Measurements from ENCODE around the gene SESN3. TPM values are rescaled to one million over a fixed set of nuclear protein-coding genes. Genes with fewer than 3 reads are reported as not detected.

Gene SESN3
- total RNA-seq, 1 experiment from 2014 or later = 1.4 TPM

GRCh38 chr11:95135155-95135554 is 95.8 kb downstream of the SESN3 start:
- no peak for DNase-seq (ENCODE audit: low read depth, low spot score)
- ChIA-PET POLR2A (no interaction called here), CTCF (no interaction called here)
- TF ChIP-seq REST (IDR thresholded peaks at IDR 0.05; ENCODE audit: insufficient read depth in 1 of 2, low read depth in 2 of 2, low read length in 1 of 2) = no peak
- in situ Hi-C loops (cut with HindIII; ENCODE audit: low pct_unique_long_range_greater_than_20kb, low sequenced_read_pairs) = no loop called here
- Histone ChIP-seq H3K9me3 (ENCODE audit: control insufficient read depth, insufficient read depth, low read depth, low read length) (no peaks in the 10 kb centered on the region), H3K4me1 (ENCODE audit: control insufficient read depth, insufficient read depth, low read length) (no peaks in the 10 kb centered on the region; the same call in 1 of the 2 replicates), H3K36me3 (ENCODE audit: control insufficient read depth, insufficient read depth, low read length) (no peaks in the 10 kb centered on the region), H3K27ac (ENCODE audit: low read length) (no peak overlapping the region), H3K27me3 (ENCODE audit: control insufficient read depth, insufficient read depth, low read length) (peaks cover 3% of the 10 kb centered on the region; the same call in 1 of the 2 replicates), H3K4me3 (ENCODE audit: low read depth in 2 of 2, low read length in 2 of 2) (no peak overlapping the region)
- ATAC-seq = no peak
- intact Hi-C loops (cut with micrococcal nuclease; ENCODE audit: unreplicated experiment) = no loop called here
- no TSS peak for BruUV-seq (replicated peaks)

GRCh38 chr11:95134491-95134890 is 96.5 kb downstream of the SESN3 start:
- TF ChIP-seq SIN3A (IDR thresholded peaks at IDR 0.05; ENCODE audit: borderline replicate concordance, insufficient read depth, low read depth, low read length) = no peak
- no peak for TF ChIP-seq POLR2AphosphoS5 (IDR thresholded peaks at IDR 0.05; ENCODE audit: low read depth, low read length)
- no peak for TF ChIP-seq REST (IDR thresholded peaks at IDR 0.05; ENCODE audit: insufficient read depth in 1 of 2, low read depth in 2 of 2, low read length in 1 of 2)
- no peak for TF ChIP-seq TCF7L2 (IDR thresholded peaks at IDR 0.05; ENCODE audit: low read depth, low read length)
- no peak for TF ChIP-seq CTCF (IDR thresholded peaks at IDR 0.05)
- intact Hi-C loops (cut with micrococcal nuclease; ENCODE audit: unreplicated experiment) (no loop called here), in situ Hi-C loops (cut with HindIII; ENCODE audit: low pct_unique_long_range_greater_than_20kb, low sequenced_read_pairs) (no loop called here)
- no peaks in the 10 kb centered on the region for H3K9me3 ChIP-seq (ENCODE audit: control insufficient read depth, insufficient read depth, low read depth, low read length)
- H3K4me1 ChIP-seq (ENCODE audit: control insufficient read depth, insufficient read depth, low read length) = no peaks in the 10 kb centered on the region; the same call in 1 of the 2 replicates
- H3K27ac ChIP-seq (ENCODE audit: low read length) = no peak overlapping the region
- POLR2A ChIA-PET = no interaction called here
- no TSS peak for BruUV-seq (replicated peaks)
- no peak overlapping the region for H3K4me3 ChIP-seq (ENCODE audit: low read depth in 2 of 2, low read length in 2 of 2)
- H3K27me3 ChIP-seq (ENCODE audit: control insufficient read depth, insufficient read depth, low read length) = peaks cover under 1% of the 10 kb centered on the region; the same call in 1 of the 2 replicates
- CTCF ChIA-PET = no interaction called here
- no peak for DNase-seq (ENCODE audit: low read depth, low spot score)
- no peaks in the 10 kb centered on the region for H3K36me3 ChIP-seq (ENCODE audit: control insufficient read depth, insufficient read depth, low read length)
- ATAC-seq = no peak
